ENCODE measurements around the gene TTC16.

The TTC16 gene

DNA sequence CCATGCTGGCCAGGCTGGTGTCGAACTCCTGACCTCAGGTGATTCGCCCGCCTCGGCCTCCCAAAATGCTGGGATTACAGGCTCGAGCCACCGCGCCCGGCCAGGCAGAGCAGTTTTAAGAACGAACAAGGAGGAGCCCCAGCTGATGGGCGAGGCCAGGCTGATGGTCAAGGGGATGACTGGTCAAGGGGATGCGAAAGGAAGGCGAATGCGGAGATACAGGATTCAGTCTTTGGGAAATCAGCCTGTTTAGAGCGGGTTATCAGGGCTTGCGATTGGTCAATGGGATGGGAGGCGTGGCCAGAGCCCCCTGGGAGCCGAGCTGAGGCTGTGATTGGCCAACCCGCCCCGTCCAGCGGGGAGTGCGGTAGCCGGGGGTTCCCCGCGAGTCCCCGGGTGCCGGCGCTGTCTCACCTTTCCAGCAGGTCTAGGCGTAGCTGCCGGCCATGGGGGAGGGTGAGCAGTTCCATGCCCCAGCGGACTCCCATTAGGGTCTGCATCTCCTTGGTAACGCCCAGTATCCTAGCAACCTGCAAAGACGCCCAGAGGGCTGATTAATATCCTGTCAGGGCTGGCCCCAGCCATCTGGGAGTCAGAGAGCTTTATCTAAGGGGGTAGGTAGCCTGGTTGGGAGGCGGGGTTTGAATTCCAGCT lies 26.7 kb downstream of the TTC16 start:
- Mint-ChIP-seq H3K9me3 (no peaks in the 10 kb centered on the region), H3K36me3 (ENCODE audit: insufficient read depth) (peaks cover 57% of the 10 kb centered on the region), H3K4me1 (peaks cover 5% of the 10 kb centered on the region), H3K4me3 (no peak overlapping the region), H3K27me3 (no peaks in the 10 kb centered on the region), H3K27ac (ENCODE audit: low read depth) (no peak overlapping the region)
- no peak for ATAC-seq (replicated peaks; ENCODE audit: extremely low read depth, poor library complexity, severe bottlenecking)
- DNase-seq (ENCODE audit: low spot score in 2 of 2) = no peak

DNA sequence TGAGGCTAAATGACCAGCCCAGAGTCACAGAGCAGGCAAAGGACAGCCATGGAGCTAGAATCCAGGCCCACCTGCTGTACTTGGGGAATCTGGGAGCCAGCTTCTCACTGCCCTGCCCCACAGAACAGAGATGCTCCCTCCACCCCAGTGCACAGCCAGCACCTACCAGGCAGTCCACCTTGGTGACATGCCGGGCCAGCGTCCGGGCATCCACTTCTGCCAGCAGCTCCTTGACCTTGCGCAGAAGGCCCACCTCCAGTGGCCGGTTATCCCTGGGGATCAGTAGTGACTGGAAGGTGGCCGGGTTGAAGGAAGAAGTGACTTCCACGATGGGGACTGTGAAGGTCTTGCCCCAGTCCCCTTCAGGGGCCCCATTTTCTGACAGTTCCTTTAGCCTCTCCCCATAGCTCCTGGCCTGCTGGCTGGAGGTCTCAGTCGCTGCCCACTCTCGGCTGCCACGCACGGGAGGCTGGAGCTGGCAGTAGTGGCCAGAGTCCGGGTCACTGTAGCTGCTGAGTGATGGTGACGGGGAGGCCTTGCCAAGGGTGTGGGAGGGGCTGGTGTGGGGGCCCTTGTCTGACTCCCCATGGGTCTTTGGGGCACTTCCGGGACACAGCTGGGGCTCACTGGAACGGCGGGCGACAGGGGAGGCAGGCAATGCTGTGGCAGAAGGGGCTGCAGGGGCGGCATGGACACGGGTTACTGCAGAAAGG lies 28.7 kb downstream of the TTC16 start:
- H3K27ac Mint-ChIP-seq (ENCODE audit: low read depth) = peak overlapping the region; percentile 75
- peaks cover 5% of the 10 kb centered on the region for H3K4me1 Mint-ChIP-seq
- peaks cover 60% of the 10 kb centered on the region for H3K36me3 Mint-ChIP-seq (ENCODE audit: insufficient read depth)
- ATAC-seq (replicated peaks; ENCODE audit: extremely low read depth, poor library complexity, severe bottlenecking) = no peak
- no peak overlapping the region for H3K4me3 Mint-ChIP-seq
- no peaks in the 10 kb centered on the region for H3K9me3 Mint-ChIP-seq
- DNase-seq (ENCODE audit: low spot score in 2 of 2) = no peak
- H3K27me3 Mint-ChIP-seq = no peaks in the 10 kb centered on the region

DNA sequence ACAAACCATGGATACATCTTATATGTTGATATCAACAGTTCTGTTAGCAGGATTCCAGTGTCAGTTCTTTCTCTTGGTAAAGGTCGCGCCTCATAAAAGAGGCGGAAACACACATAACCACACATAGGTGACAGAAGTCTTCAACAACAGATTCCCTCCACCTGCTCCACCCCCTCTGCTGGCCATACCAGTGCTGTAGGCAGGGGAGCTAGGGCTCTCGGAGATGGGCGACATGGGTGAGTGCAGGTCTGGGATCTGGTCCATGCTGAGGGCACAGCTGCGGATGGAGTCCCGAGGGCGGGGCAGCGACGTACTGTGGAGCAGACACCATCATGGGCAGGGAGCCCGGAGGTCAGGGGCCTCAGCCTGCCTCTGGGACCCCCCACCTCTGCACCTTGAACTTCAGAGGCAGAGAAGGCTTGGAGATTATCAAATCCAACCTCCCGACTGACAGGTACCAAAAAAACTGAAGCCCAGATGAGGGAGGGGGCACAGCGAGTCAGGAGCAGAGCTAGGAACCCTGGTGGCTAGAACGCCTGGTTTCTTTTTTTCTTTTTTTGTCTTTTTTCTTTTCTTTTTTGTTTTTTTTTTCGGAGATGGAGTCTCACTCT lies 31.2 kb downstream of the TTC16 start:
- DNase-seq (ENCODE audit: low spot score in 2 of 2) (no peak), ATAC-seq (replicated peaks; ENCODE audit: extremely low read depth, poor library complexity, severe bottlenecking) (peak; percentile 73)
- Mint-ChIP-seq H3K4me1 (peaks cover 18% of the 10 kb centered on the region), H3K27me3 (no peaks in the 10 kb centered on the region), H3K4me3 (peak overlapping the region; percentile 43), H3K27ac (ENCODE audit: low read depth) (peak overlapping the region; percentile 78), H3K9me3 (no peaks in the 10 kb centered on the region), H3K36me3 (ENCODE audit: insufficient read depth) (peaks cover 66% of the 10 kb centered on the region)

DNA sequence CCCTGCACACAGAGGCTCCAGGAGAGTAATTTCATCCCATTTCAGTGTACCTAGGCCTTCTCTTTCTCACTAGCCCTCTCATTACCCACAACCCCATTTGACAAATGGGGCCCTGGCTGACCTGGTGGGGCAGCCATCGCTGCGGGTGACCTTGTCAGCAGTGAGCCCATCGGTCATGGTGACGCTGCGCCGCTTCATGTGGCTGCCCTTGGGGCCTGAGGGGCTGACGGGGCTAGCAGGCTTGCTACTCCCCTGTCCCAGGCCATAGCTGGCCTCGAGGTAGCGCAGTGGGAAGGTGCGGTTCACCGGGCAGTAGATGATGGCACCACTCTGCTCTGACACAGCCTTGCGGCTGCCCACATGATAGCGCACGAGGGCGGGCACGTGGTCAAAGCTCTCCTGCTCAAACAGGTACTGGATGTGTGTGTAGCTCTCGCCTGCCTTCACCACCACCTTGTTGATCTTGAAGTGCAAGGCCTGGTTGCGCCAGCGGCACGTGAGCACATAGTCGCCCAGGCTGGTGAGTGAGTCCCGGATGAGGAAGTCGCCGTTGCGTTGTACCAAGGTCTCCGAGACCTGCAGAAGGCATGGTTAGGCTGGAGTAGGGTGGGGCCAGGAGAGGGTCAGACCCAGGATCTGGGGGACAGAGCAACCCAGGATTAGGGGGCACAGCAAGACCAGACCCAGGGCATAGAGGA lies 33.4 kb downstream of the TTC16 start:
- H3K36me3 Mint-ChIP-seq (ENCODE audit: insufficient read depth) = peaks cover 57% of the 10 kb centered on the region
- peaks cover 29% of the 10 kb centered on the region for H3K4me1 Mint-ChIP-seq
- H3K4me3 Mint-ChIP-seq = no peak overlapping the region
- H3K9me3 Mint-ChIP-seq = no peaks in the 10 kb centered on the region
- DNase-seq (ENCODE audit: low spot score in 2 of 2) = no peak
- no peaks in the 10 kb centered on the region for H3K27me3 Mint-ChIP-seq
- ATAC-seq (replicated peaks; ENCODE audit: extremely low read depth, poor library complexity, severe bottlenecking) = no peak
- peak overlapping the region; percentile 25 for H3K27ac Mint-ChIP-seq (ENCODE audit: low read depth)

DNA sequence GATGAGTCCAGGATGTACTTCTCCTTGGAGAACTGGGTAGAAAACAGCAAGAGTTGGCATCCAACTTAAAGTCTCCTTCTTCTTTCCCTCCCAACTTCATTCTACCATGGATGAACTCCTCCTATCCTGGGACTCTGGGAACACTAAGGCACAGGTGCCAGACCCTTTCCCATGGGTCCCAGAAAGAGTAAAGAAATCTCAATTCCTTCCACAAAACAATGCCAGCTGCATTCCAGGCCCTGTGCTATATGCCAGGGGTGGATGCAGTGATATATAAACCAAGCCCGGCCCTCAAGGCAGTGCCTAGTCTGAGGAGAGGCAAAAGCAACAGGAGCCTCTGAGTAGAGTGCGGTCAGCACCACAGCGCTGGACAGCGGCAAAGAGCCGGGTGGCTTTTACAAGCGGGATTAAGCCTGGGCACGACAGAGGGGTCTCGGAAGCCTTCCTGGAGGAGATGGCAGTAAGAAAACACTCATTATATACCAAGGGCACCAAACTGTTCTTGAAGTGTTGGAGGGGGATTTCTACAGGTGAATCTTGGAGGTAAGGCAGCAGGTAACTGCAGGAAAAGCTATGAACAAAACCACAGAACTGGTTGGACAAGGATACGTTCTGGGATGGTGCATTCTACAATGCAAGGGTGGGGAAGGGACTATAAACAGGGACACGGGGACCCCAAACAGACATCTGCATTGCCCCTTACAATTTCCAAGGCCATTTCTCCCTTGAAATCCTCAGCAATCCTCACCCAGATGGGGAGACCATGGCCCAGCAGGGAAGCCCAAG lies 35.6 kb downstream of the TTC16 start:
- DNase-seq (ENCODE audit: low spot score in 2 of 2) = no peak
- Mint-ChIP-seq H3K27me3 (no peaks in the 10 kb centered on the region), H3K27ac (ENCODE audit: low read depth) (peak overlapping the region; percentile 49), H3K4me3 (no peak overlapping the region), H3K4me1 (peaks cover 29% of the 10 kb centered on the region), H3K36me3 (ENCODE audit: insufficient read depth) (peaks cover 46% of the 10 kb centered on the region), H3K9me3 (no peaks in the 10 kb centered on the region)
- no peak for ATAC-seq (replicated peaks; ENCODE audit: extremely low read depth, poor library complexity, severe bottlenecking)

DNA sequence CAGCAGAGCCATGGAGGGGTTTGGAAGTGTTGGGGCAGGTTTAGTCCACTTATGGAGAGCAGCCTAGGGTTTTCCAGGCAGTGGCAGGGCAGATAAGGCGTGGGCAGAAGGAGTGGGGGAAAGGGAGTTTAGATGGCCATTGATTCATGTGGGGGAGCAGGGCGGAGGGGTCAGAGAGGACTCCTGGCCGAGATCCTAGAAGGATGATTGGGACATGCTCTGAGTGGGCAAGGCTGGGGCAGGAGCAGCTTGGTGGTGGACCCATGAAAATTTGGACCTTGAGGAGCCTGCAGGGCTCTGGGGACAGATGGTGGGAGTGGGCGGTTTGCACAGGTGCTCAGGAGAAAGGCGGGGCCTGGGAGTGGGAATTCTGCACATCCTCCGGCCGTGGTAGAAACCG lies 37.3 kb downstream of the TTC16 start:
- ATAC-seq (replicated peaks; ENCODE audit: extremely low read depth, poor library complexity, severe bottlenecking) (no peak), DNase-seq (ENCODE audit: low spot score in 2 of 2) (no peak)
- Mint-ChIP-seq H3K9me3 (no peaks in the 10 kb centered on the region), H3K4me3 (no peak overlapping the region), H3K27ac (ENCODE audit: low read depth) (peak overlapping the region; percentile 35), H3K4me1 (peaks cover 24% of the 10 kb centered on the region), H3K36me3 (ENCODE audit: insufficient read depth) (peaks cover 43% of the 10 kb centered on the region), H3K27me3 (no peaks in the 10 kb centered on the region)

- H3K9me3 Mint-ChIP-seq = no peaks in the 10 kb centered on the region
- H3K4me3 Mint-ChIP-seq = no peak overlapping the region
- DNase-seq (ENCODE audit: low spot score in 2 of 2) = no peak
- peaks cover 25% of the 10 kb centered on the region for H3K4me1 Mint-ChIP-seq
- no peak for ATAC-seq (replicated peaks; ENCODE audit: extremely low read depth, poor library complexity, severe bottlenecking)
- H3K36me3 Mint-ChIP-seq (ENCODE audit: insufficient read depth) = peaks cover 40% of the 10 kb centered on the region
- H3K27me3 Mint-ChIP-seq = no peaks in the 10 kb centered on the region
- H3K27ac Mint-ChIP-seq (ENCODE audit: low read depth) = peak overlapping the region; percentile 35
Observed at GRCh38 chr9:127753622-127754021, 37.7 kb downstream of the TTC16 start.

GRCh38 chr9:127754099-127755060 lies 38.5 kb downstream of the TTC16 start:
- H3K36me3 Mint-ChIP-seq (ENCODE audit: insufficient read depth) = peaks cover 40% of the 10 kb centered on the region
- no peak overlapping the region for H3K27ac Mint-ChIP-seq (ENCODE audit: low read depth)
- no peaks in the 10 kb centered on the region for H3K27me3 Mint-ChIP-seq
- peaks cover 29% of the 10 kb centered on the region for H3K4me1 Mint-ChIP-seq
- ATAC-seq (replicated peaks; ENCODE audit: extremely low read depth, poor library complexity, severe bottlenecking) (no peak), DNase-seq (ENCODE audit: low spot score in 2 of 2) (no peak)
- H3K9me3 Mint-ChIP-seq = no peaks in the 10 kb centered on the region
- no peak overlapping the region for H3K4me3 Mint-ChIP-seq

GRCh38 chr9:127755061-127756060 lies 39.5 kb downstream of the TTC16 start:
- H3K36me3 Mint-ChIP-seq (ENCODE audit: insufficient read depth) = peaks cover 42% of the 10 kb centered on the region
- H3K4me1 Mint-ChIP-seq = peaks cover 27% of the 10 kb centered on the region
- H3K27me3 Mint-ChIP-seq = no peaks in the 10 kb centered on the region
- ATAC-seq (replicated peaks; ENCODE audit: extremely low read depth, poor library complexity, severe bottlenecking) = no peak
- no peaks in the 10 kb centered on the region for H3K9me3 Mint-ChIP-seq
- DNase-seq (ENCODE audit: low spot score in 2 of 2) = no peak
- no peak overlapping the region for H3K4me3 Mint-ChIP-seq
- H3K27ac Mint-ChIP-seq (ENCODE audit: low read depth) = no peak overlapping the region

DNA sequence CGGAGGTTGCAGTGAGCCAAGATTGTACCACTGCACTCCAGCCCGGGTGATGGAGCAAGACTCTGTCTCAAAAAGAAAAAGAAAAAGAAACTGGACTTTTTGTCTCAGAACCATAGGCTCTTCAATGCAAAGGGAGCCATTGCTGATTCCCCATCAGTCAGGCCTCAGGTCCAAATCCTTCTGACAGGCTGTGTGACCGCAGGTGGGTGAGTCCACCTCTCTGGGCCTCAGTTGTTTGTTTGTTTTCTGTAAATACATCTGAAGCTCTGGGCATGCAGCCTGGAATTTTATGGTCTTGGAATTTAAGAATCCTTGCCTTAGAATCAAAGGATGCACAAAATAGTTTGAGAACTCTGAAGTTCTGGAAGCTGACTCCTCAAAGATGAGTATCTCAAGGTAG lies 40.4 kb downstream of the TTC16 start:
- H3K9me3 Mint-ChIP-seq = no peaks in the 10 kb centered on the region
- no peak overlapping the region for H3K4me3 Mint-ChIP-seq
- no peaks in the 10 kb centered on the region for H3K27me3 Mint-ChIP-seq
- H3K4me1 Mint-ChIP-seq = peaks cover 22% of the 10 kb centered on the region
- peaks cover 37% of the 10 kb centered on the region for H3K36me3 Mint-ChIP-seq (ENCODE audit: insufficient read depth)
- ATAC-seq (replicated peaks; ENCODE audit: extremely low read depth, poor library complexity, severe bottlenecking) (no peak), DNase-seq (ENCODE audit: low spot score in 2 of 2) (no peak)
- H3K27ac Mint-ChIP-seq (ENCODE audit: low read depth) = no peak overlapping the region
